ENCODE measurements around the gene RPL31. TPM values are rescaled to one million over a fixed set of nuclear protein-coding genes. Genes with fewer than 3 reads are reported as not detected.

Gene RPL31
- total RNA-seq, 1 donor from 2014 or later: 1,129 TPM

DNA sequence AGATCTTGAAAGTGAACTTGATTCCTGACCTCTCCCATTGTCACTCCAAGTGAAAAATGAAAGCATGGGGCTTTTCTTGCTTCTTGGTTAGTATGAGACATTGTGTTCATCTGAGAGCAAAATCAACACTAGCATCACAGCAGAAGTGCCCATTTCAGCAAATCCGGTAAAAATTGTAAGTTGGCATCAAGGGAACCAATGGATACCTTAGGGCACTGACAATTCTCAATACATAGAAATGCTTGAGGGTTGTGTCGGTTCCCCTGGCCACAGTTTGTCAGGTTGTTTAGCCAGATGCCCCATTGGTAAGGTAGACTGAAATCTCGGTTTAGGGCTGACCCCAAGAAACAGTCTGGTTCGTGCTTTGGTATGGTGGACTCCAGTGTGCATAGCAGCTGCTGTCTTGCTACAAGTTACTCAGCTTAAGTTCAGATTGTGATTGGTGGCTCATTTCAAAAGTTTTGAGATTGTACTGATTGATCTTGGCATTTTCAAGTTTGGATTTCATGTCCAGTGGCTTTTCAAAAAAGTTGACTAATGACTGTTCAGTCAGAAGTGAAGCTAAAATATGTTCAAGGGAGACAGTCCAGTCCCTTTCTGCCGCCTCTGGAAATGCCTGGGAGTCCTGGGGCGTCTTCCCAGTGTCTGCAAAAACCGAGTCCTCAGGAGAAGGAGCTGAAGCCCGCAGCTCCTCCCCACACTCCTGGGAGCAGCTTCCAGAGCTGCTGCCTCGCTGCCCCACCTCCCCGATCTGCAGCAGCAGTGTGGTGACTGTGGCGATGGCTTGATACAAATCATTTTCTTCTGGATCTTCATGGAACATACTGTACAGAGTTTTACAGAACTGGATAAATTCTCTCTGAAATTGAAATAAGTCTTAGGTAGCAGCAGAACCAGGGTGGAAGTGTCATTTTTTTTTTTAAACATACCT, 5.6 kb downstream of the RPL31 start:
- H3K27me3 ChIP-seq (ENCODE audit: insufficient read depth, low read length): no peaks in the 10 kb centered on the region
- Mint-ChIP-seq H3K4me3 (ENCODE audit: unreplicated experiment) (peak overlapping the region; percentile 69), H3K36me3 (ENCODE audit: low read depth, unreplicated experiment) (peaks cover 35% of the 10 kb centered on the region), H3K9me3 (ENCODE audit: unreplicated experiment) (no peaks in the 10 kb centered on the region), H3K27ac (ENCODE audit: unreplicated experiment) (peak overlapping the region; percentile 70), H3K27me3 (ENCODE audit: low read depth, unreplicated experiment) (no peaks in the 10 kb centered on the region), H3K4me1 (ENCODE audit: low read depth, unreplicated experiment) (peaks cover 47% of the 10 kb centered on the region)
- H3K79me2 ChIP-seq (ENCODE audit: insufficient read depth, low read length): peaks cover 51% of the 10 kb centered on the region
- H3K4me2 ChIP-seq (ENCODE audit: low read length): no peak overlapping the region
- DNase-seq (ENCODE audit: low read depth) (no peak), FAIRE-seq (no peak)
- H3K36me3 ChIP-seq (ENCODE audit: insufficient read depth, low read length): peaks cover 59% of the 10 kb centered on the region
- no peak for TF ChIP-seq EZH2 (IDR thresholded peaks at IDR 0.05; ENCODE audit: insufficient read depth, low read length)
- TF ChIP-seq, protein P1, sequence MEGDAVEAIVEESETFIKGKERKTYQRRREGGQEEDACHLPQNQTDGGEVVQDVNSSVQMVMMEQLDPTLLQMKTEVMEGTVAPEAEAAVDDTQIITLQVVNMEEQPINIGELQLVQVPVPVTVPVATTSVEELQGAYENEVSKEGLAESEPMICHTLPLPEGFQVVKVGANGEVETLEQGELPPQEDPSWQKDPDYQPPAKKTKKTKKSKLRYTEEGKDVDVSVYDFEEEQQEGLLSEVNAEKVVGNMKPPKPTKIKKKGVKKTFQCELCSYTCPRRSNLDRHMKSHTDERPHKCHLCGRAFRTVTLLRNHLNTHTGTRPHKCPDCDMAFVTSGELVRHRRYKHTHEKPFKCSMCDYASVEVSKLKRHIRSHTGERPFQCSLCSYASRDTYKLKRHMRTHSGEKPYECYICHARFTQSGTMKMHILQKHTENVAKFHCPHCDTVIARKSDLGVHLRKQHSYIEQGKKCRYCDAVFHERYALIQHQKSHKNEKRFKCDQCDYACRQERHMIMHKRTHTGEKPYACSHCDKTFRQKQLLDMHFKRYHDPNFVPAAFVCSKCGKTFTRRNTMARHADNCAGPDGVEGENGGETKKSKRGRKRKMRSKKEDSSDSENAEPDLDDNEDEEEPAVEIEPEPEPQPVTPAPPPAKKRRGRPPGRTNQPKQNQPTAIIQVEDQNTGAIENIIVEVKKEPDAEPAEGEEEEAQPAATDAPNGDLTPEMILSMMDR (IDR thresholded peaks at IDR 0.05; ENCODE audit: insufficient read depth, low read depth, low read length): no peak
- peaks cover 21% of the 10 kb centered on the region for H3K4me1 ChIP-seq (ENCODE audit: insufficient read depth, low read length)
- H4K20me1 ChIP-seq (ENCODE audit: insufficient read depth, low read length): peaks cover 81% of the 10 kb centered on the region
- H2AFZ ChIP-seq (ENCODE audit: low read depth, low read length): no peak overlapping the region
- H3K27ac ChIP-seq (ENCODE audit: low read depth, low read length): no peak overlapping the region
- H3K4me3 ChIP-seq (ENCODE audit: insufficient read depth, low read depth, low read length): no peak overlapping the region
- no peaks in the 10 kb centered on the region for H3K9me3 ChIP-seq (ENCODE audit: insufficient read depth, low read depth, low read length)
- H3K9ac ChIP-seq (ENCODE audit: low read length): peak overlapping the region; percentile 6

DNA sequence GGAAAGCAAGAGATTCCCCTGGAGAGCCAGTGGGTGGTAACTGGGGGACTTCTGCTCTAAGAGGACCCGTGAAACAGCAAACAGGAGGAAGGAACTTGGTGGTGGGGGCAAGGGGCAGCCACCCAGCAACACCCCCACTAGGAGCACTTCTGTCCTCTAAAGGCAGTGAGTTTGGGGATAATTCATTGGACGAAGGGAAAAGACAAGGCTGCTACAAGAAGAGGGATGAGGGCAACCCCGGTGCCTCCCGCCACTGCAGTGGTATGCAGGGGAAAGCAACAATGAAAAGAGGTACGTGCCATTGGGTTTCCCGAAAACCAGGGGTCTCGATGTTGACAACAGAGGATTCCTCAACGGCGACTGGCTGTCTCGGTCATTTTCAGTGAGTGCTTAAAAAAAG, 9.1 kb downstream of the RPL31 start:
- Mint-ChIP-seq H3K36me3 (ENCODE audit: low read depth, unreplicated experiment) (peaks cover 12% of the 10 kb centered on the region), H3K4me3 (ENCODE audit: unreplicated experiment) (no peak overlapping the region), H3K27ac (ENCODE audit: unreplicated experiment) (peak overlapping the region; percentile 81), H3K9me3 (ENCODE audit: unreplicated experiment) (no peaks in the 10 kb centered on the region), H3K4me1 (ENCODE audit: low read depth, unreplicated experiment) (peaks cover 26% of the 10 kb centered on the region), H3K27me3 (ENCODE audit: low read depth, unreplicated experiment) (no peaks in the 10 kb centered on the region)
- no peaks in the 10 kb centered on the region for H3K9me3 ChIP-seq (ENCODE audit: insufficient read depth, low read depth, low read length)
- no peaks in the 10 kb centered on the region for H3K4me1 ChIP-seq (ENCODE audit: insufficient read depth, low read length)
- no peaks in the 10 kb centered on the region for H3K27me3 ChIP-seq (ENCODE audit: insufficient read depth, low read length)
- H2AFZ ChIP-seq (ENCODE audit: low read depth, low read length): no peak overlapping the region
- TF ChIP-seq, protein P1 (IDR thresholded peaks at IDR 0.05; ENCODE audit: insufficient read depth, low read depth, low read length): no peak
- TF ChIP-seq EZH2 (IDR thresholded peaks at IDR 0.05; ENCODE audit: insufficient read depth, low read length): no peak
- peaks cover 16% of the 10 kb centered on the region for H3K79me2 ChIP-seq (ENCODE audit: insufficient read depth, low read length)
- FAIRE-seq (no peak), DNase-seq (ENCODE audit: low read depth) (no peak)
- H4K20me1 ChIP-seq (ENCODE audit: insufficient read depth, low read length): peaks cover 51% of the 10 kb centered on the region
- H3K27ac ChIP-seq (ENCODE audit: low read depth, low read length): peak overlapping the region; percentile 8
- H3K4me3 ChIP-seq (ENCODE audit: insufficient read depth, low read depth, low read length): no peak overlapping the region
- H3K9ac ChIP-seq (ENCODE audit: low read length): no peak overlapping the region
- H3K36me3 ChIP-seq (ENCODE audit: insufficient read depth, low read length): peaks cover 34% of the 10 kb centered on the region
- no peak overlapping the region for H3K4me2 ChIP-seq (ENCODE audit: low read length)
